Kidney (tissue), 14 donors: ENCODE measurements around the gene SMIM35. TPM values are rescaled to one million over a fixed set of nuclear protein-coding genes. Genes with fewer than 3 reads are reported as not detected.

ENCODE experiments used
- DNase-seq, 5 donors: peaks; one replicate each; pipeline ENCODE4 v3.0.0-alpha.2; 2013 to 2020
- FAIRE-seq: peaks from 2 replicates; lab custom pipeline; 2012; peaks lifted over from hg19 to GRCh38; lab: Jason Lieb, UNC
- H3K27ac ChIP-seq, 2 donors: one replicate each; pipeline ENCODE4 v1.7.0; 2013; ENCODE audit warnings: low read depth in 2 of 2, low read length in 2 of 2, inconsistent platforms in 1 of 2
- H3K27me3 ChIP-seq: one replicate; pipeline ENCODE4 v1.7.1; 2013; ENCODE audit warnings: low read length, inconsistent platforms; ENCODE audit not compliant: control insufficient read depth, insufficient read depth
- H3K36me3 ChIP-seq, 3 donors: one replicate each; pipeline versions ENCODE4 v1.7.0 to v1.7.1; 2013; ENCODE audit warnings: low read length in 3 of 3, control low read depth in 1 of 3, inconsistent platforms in 1 of 3; ENCODE audit not compliant: insufficient read depth in 3 of 3, control insufficient read depth in 2 of 3
- H3K4me1 ChIP-seq, 3 donors: one replicate each; pipeline versions ENCODE4 v1.7.0 to v1.7.1; 2013; ENCODE audit warnings: low read length in 3 of 3, inconsistent platforms in 1 of 3, low read depth in 1 of 3; ENCODE audit not compliant: control insufficient read depth in 2 of 3, insufficient read depth in 2 of 3
- H3K4me3 ChIP-seq, 3 donors: one replicate each; pipeline versions ENCODE4 v1.7.0 to v1.8.1; 2013; ENCODE audit warnings: low read length in 3 of 3, control low read depth in 1 of 3, inconsistent platforms in 1 of 3
- H3K9ac ChIP-seq, 3 donors: one replicate each; pipeline versions ENCODE4 v1.7.0 to v1.7.1; 2013; ENCODE audit warnings: low read length in 3 of 3, control low read depth in 1 of 3, inconsistent platforms in 1 of 3
- H3K9me3 ChIP-seq, 3 donors: one replicate each; pipeline versions ENCODE4 v1.7.0 to v1.7.1; 2013; ENCODE audit warnings: low read length in 3 of 3, control low read depth in 1 of 3, inconsistent platforms in 1 of 3; ENCODE audit not compliant: control insufficient read depth in 2 of 3, insufficient read depth in 1 of 3
- intact Hi-C: fragments of 100-400 bp; cut with DNase I; formaldehyde crosslinking; loops from one replicate; pipeline ENCODE4 v1.11.1; 2022
- polyA plus RNA-seq: library from polyadenylated mRNA; stranded (reverse); fragments of 350-450 nt; fragmentation: Illumina TruSeq; extraction: RNeasy Lipid Tissue Mini Kit (QIAGEN cat#74804); gene quantifications from one replicate; pipeline ENCODE4 v1.2.3, GENCODE V29; 2014; ENCODE audit warnings: low read depth, low replicate concordance; ENCODE audit not compliant: insufficient read depth
- total RNA-seq: library from RNA; stranded (reverse); fragmentation: NEBNext Ultra II Directional; extraction: Animal tissue kit (Norgen Biotek cat#: 25700); gene quantifications from one replicate; pipeline ENCODE4 v1.2.1, GENCODE V29; 2021
- TF ChIP-seq, protein P1 (sequence below): IDR thresholded peaks from 3 replicates; pipeline ENCODE4 v1.5.1; 2012; ENCODE audit warnings: mild to moderate bottlenecking, moderate library complexity, borderline replicate concordance; ENCODE audit not compliant: insufficient read depth; ENCODE audit errors: extremely low read depth
- donor health status: control.
- donor health status: control.
- donor health status: control.
- donor health status: control.
- donor health status: control.
- donor health status: DM: yes; HTN: yes; CAD: no.
- donor health status: Normal renal cell carcinoma (clear cell type).

The SMIM35 gene
- total and polyA plus RNA-seq, 2 donors from 2014 or later, result 0.80 TPM; not detected in 1

DNA sequence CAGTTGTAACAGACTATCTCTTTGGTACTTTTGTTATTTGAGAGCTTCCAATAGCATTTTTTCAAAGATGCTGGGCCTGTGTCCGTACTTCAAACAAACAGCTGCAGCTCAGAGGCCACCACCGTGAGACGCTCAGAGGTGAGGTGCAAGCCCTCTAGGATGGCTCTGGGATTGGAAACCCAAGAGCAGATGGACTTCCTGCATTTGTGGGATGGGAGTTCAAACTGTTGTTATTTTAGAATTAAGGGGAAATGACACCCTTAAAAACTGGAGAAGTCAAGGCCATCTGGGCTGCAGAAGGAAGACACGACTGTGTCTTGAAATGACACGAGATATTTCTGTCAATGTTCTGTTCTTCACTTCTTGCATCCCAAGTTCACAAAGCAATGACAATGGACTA lies 109.7 kb downstream of the SMIM35 start:
- Histone ChIP-seq H3K27ac (no peak overlapping the region), H3K9ac (no peak overlapping the region), H3K27me3 (no peaks in the 10 kb centered on the region), H3K4me3 (no peak overlapping the region), H3K36me3 (no peaks in the 10 kb centered on the region), H3K4me1 (no peaks in the 10 kb centered on the region), H3K9me3 (no peaks in the 10 kb centered on the region)
- FAIRE-seq, result no peak
- intact Hi-C loops, result no loop called here
- TF ChIP-seq, protein P1, sequence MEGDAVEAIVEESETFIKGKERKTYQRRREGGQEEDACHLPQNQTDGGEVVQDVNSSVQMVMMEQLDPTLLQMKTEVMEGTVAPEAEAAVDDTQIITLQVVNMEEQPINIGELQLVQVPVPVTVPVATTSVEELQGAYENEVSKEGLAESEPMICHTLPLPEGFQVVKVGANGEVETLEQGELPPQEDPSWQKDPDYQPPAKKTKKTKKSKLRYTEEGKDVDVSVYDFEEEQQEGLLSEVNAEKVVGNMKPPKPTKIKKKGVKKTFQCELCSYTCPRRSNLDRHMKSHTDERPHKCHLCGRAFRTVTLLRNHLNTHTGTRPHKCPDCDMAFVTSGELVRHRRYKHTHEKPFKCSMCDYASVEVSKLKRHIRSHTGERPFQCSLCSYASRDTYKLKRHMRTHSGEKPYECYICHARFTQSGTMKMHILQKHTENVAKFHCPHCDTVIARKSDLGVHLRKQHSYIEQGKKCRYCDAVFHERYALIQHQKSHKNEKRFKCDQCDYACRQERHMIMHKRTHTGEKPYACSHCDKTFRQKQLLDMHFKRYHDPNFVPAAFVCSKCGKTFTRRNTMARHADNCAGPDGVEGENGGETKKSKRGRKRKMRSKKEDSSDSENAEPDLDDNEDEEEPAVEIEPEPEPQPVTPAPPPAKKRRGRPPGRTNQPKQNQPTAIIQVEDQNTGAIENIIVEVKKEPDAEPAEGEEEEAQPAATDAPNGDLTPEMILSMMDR, result no peak
- DNase-seq, result no peak

DNA sequence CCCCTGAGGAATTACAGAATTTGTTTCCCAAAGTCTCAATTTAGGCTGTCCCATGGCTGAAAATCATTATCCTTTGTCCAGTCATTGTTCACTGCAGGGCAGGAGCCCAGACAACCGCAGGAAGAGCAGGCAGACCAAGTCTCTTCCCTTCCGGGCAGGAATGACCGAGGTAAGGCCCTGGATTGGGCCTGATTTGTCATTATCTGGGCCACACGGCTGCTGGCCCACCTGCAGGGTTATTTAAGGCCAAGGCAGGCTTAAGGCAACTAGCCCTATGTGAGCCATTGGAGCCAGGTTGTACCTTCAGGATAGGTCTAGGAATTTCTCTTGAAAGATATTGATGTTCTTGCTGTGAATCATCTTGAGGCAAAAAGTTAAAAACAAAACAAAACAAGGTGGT lies 110.3 kb downstream of the SMIM35 start:
- Histone ChIP-seq H3K9ac (no peak overlapping the region), H3K9me3 (no peaks in the 10 kb centered on the region), H3K27ac (no peak overlapping the region), H3K36me3 (no peaks in the 10 kb centered on the region), H3K4me3 (no peak overlapping the region), H3K27me3 (no peaks in the 10 kb centered on the region), H3K4me1 (no peaks in the 10 kb centered on the region)
- intact Hi-C loops, result no loop called here
- FAIRE-seq (no peak), DNase-seq (no peak)
- TF ChIP-seq, protein P1, result no peak

DNA sequence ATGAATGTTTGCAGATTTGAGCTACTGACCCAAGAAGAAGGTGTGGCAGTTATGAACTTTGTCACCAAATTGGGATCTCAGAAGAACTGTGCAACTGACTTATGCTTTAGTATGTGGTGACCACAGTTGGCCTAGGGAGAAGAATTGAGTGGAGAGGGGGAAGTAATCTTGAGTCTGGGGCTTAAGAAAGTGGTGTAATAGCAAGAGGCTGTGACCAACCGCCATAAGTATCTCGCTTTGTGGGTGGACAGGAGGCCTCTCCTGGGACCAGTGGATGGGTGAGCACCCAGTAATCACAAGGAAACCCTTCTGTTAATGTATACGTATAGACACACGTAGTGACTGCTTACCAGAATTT lies 113.3 kb downstream of the SMIM35 start:
- intact Hi-C loops, result no loop called here

More for the DNA sequence above, 113.3 kb downstream of the SMIM35 start:
- no peak overlapping the region for H3K9ac ChIP-seq
- no peak for DNase-seq
- no peaks in the 10 kb centered on the region for H3K27me3 ChIP-seq
- no peaks in the 10 kb centered on the region for H3K4me1 ChIP-seq
- H3K4me3 ChIP-seq, result no peak overlapping the region
- no peaks in the 10 kb centered on the region for H3K36me3 ChIP-seq
- FAIRE-seq, result no peak
- H3K9me3 ChIP-seq, result no peaks in the 10 kb centered on the region
- no peak overlapping the region for H3K27ac ChIP-seq
- TF ChIP-seq, protein P1, result no peak
